OCI-LY3 (cell line): ENCODE results near the gene MFSD12.
A peak's percentile ranks its signal among the peaks of the same experiment; 100 is the strongest.

Experiments
- EZH2phosphoT487 ChIP-seq: fragments of 200-600 bp; shearing (Covaris generic); IDR thresholded peaks from 2 replicates; pipeline ENCODE4 v1.6.1; 2018; ENCODE audit warnings: antibody characterized with exemption, mixed run types, low read depth
- TF ChIP-seq, protein P1 (sequence below): fragments of 200-600, 300-600 bp; sonication (generic); IDR thresholded peaks from 2 replicates; pipeline ENCODE4 v1.5.1; 2014; ENCODE audit warnings: antibody characterized with exemption, low read length, low read depth

DNA sequence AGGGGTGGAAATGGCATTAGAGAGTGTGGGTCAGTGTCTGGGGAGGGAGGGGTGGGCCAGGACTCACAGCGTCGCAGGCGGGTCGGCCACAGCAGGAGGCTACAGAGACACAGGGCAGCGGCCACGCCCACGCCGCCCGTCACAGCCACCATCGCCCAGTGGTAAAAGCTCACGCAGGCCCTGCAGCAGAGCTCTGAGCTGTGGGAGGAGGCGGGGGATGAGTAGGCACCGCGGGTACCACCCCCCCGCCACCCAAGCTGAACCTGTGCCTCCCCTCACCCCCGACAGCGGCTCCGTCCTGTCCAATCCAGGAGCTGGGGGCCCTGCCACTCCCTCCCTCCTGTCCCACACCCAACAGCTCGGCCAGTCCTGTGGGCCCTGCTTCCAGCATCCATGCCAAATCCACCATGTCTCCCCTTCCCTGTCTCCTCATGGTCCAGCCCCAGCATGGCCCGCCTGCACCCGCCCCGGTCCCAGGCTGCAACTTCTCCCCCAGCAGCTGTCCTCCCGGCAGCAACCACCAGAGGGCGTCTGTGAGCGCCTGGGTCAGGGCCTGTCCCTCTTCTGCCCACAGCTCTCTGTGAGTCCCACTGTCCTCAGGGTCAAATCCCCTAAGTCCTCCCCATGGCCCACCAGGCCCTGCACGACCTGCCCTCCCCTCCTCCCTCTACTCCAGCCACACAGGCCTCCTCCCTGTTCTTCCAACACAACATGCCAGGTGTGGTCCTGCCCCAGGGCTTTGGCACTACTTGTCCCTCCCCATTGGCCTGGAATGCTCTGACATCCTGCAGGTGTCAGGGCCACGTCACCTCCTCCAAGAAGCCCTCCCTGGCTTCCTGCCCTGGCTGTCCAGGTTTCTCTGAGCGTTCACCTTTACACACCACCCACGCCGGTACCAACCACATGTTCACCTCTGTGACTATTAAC lies 12.4 kb downstream of the MFSD12 start:
- TF ChIP-seq, protein P1, sequence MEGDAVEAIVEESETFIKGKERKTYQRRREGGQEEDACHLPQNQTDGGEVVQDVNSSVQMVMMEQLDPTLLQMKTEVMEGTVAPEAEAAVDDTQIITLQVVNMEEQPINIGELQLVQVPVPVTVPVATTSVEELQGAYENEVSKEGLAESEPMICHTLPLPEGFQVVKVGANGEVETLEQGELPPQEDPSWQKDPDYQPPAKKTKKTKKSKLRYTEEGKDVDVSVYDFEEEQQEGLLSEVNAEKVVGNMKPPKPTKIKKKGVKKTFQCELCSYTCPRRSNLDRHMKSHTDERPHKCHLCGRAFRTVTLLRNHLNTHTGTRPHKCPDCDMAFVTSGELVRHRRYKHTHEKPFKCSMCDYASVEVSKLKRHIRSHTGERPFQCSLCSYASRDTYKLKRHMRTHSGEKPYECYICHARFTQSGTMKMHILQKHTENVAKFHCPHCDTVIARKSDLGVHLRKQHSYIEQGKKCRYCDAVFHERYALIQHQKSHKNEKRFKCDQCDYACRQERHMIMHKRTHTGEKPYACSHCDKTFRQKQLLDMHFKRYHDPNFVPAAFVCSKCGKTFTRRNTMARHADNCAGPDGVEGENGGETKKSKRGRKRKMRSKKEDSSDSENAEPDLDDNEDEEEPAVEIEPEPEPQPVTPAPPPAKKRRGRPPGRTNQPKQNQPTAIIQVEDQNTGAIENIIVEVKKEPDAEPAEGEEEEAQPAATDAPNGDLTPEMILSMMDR, result peak; percentile 96
- no peak for TF ChIP-seq EZH2phosphoT487
